GM12874 (cell line): ENCODE measurements around the gene SREK1IP1.

ENCODE experiments used
- TF ChIP-seq, protein P1 (sequence below): IDR thresholded peaks from 2 replicates; pipeline ENCODE4 v1.5.1; 2011; ENCODE audit warnings: low read depth, mild to moderate bottlenecking, control low read depth, low read length, moderate library complexity; ENCODE audit not compliant: insufficient read depth

Gene SREK1IP1

DNA sequence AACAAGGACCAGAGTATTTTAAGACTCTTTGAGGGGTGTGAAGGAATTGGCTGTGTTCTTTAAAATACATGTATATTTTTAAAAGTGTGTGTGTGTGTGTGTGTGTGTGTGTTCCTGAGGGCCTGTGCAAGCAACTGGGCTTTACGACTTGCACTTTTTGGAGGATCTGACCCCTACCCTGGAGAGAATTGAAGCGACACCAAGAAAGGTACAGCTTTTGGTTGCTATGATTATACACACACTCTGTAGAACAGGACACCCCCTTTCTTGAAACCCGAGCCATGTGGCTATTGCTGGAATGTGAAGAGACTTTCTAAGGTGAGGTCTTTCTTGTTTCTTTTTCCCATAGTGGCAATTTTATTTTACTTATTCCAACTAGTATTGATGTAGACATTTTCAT, 77.2 kb downstream of the SREK1IP1 start:
- TF ChIP-seq, protein P1, sequence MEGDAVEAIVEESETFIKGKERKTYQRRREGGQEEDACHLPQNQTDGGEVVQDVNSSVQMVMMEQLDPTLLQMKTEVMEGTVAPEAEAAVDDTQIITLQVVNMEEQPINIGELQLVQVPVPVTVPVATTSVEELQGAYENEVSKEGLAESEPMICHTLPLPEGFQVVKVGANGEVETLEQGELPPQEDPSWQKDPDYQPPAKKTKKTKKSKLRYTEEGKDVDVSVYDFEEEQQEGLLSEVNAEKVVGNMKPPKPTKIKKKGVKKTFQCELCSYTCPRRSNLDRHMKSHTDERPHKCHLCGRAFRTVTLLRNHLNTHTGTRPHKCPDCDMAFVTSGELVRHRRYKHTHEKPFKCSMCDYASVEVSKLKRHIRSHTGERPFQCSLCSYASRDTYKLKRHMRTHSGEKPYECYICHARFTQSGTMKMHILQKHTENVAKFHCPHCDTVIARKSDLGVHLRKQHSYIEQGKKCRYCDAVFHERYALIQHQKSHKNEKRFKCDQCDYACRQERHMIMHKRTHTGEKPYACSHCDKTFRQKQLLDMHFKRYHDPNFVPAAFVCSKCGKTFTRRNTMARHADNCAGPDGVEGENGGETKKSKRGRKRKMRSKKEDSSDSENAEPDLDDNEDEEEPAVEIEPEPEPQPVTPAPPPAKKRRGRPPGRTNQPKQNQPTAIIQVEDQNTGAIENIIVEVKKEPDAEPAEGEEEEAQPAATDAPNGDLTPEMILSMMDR: no peak

DNA sequence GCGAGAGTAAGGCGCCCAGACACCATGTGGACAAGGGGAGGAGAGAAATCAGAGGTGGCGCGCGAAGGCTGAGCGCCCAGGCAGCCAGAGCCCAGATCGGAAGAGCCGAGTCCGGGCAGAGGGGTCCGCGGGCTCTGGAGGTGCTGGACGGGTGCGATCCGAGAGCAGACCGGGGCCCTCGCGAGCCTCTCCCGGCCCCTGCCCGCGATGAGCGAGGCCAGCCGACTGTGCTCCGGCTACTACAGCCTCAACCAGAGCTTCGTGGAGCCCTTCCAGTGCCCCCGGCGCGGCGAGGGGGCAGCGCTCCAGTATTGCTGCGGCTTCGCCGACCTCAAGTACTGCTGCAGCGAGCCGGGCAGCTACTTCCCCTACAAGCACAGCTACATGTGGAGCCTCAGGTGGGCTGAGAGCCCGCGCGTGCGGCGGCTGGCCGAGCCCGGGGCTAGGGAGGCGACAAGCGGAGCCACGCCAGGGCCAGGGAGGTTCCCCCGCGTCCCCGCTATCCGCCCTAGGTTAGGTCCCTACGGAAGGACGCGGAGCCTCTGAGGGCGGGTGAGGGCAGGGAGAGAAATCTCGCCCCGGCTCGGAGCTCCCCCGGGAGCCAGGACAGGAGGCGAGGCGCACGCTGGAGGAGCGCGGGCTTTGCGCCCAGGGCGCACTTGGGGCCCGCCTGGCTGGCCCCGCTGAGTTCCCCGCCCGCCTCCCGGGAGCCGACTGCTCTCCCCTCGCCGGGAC, 77.9 kb downstream of the SREK1IP1 start, which contains the start of gene SHISAL2B:
SHISAL2B (plus strand) TSS at position 87 of the 735 bp plus-strand sequence; CDS start at position 208, 121 bp downstream.
- TF ChIP-seq, protein P1: no peak

DNA sequence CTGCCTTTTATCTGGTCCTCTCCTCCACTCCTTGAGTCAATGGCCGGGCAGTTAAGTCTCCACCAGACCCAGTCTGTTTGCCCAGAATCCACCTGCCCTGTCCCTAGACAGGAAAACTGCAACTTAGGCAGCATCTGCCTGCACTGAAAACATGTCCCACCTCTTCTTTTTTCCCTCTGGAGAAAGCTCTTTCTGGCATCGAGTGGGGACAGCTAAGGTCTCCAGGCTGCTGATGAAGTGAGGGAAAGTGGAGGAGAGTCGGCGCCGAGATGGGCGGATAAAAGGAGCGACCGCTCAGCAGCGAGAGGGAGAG, 78.4 kb downstream of the SREK1IP1 start:
- TF ChIP-seq, protein P1: no peak

DNA sequence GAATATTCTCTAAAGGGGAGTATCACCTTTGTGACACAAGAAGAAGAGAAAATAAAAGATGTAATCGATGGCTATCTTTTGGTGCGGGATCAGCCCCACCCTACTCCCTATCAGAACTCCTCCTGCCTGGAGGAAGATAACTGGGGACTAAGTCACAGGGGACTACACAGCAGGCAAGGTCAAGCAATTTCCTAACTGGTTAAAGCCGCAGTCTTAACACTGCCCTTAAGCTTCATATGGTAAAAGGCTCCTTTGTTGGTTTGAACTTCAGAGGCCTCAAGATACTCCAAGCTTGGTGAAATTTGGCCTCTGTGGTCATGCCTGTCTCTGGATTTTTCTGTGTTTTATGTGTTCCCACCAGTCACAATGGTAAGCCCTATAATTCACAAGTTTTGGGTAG, 79.5 kb downstream of the SREK1IP1 start:
- TF ChIP-seq, protein P1: no peak

GRCh38 chr5:64688391-64688790, 80.1 kb downstream of the SREK1IP1 start:
- TF ChIP-seq, protein P1: no peak

DNA sequence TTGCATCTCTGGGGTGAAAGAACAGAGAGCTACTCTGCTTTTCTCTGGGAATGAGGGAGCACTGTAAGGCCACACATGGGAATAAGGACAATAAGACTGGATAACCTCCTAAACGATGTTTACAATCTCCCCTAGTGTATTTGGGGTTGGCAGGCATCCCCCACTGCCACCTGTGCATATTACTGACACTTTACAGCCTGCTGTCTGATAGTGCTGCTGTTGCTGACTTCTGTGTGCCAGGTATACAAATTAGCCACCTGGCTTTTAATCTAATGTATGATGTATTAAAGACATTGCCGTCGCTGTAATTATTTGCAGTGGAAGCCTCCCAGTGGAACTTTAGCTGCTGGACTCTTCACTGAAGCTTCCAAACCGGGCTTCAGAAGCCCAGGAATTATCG, 82.6 kb downstream of the SREK1IP1 start:
- TF ChIP-seq, protein P1: no peak

DNA sequence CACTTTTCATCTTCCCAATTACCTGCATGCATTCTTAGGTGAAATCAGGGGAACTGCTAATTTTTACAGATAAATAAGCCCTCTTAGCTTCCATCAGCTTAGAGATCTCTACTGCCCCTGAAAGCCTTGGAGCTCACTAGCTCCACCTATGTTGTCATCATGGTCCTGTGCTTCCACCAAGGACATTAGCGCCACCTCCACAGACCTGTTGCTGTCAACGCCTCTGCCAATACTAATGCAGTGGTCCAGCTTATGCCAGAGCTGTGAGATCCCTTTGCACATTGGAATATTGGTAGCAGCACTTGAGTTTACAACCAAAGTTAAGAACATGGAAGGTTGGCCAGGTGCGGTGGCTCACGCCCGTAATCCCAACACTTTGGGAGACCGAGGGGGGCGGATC, 85.9 kb downstream of the SREK1IP1 start:
- TF ChIP-seq, protein P1: no peak
